ENCODE results near the gene COX6B2.
A peak's percentile ranks its signal among the peaks of the same experiment; 100 is the strongest.
"Not testable (repeated sequence)": the region's sequence is repeated elsewhere in the genome, so short reads cannot be mapped to it uniquely, and the experiment has no call there.

The COX6B2 gene, protein sequence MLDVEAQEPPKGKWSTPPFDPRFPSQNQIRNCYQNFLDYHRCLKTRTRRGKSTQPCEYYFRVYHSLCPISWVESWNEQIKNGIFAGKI

DNA sequence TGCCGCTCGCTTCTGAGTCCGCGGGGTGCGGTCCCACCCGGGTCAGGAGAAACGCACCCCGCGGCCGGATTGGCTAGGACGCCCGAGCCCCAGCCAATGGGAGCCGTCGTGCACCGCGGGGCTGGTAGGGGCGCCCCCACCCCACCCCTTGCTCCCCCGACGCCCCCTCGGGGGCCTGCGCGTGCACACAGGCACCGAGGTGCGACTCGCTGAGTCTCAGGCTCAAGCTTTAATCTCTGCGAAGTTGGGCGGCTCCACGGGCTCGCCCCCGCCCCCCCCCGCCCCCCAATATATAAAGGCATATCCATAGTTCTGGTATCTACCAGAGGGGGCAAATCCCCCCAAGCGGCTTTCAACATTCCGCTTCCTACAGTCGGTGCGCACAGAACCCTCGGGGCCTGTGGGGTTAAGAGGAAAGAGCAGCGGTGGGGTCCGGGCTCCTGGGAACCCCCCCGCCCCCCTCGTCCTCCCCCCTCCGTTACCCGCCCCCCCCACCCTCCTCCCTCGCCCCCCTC lies at the start of gene COX6B2:
TSS of gene COX6B2 (minus strand) at position 22 of the 515 bp plus-strand sequence. CDS start 198 bp downstream, outside the sequence.
- DNase-seq: no peak

DNA sequence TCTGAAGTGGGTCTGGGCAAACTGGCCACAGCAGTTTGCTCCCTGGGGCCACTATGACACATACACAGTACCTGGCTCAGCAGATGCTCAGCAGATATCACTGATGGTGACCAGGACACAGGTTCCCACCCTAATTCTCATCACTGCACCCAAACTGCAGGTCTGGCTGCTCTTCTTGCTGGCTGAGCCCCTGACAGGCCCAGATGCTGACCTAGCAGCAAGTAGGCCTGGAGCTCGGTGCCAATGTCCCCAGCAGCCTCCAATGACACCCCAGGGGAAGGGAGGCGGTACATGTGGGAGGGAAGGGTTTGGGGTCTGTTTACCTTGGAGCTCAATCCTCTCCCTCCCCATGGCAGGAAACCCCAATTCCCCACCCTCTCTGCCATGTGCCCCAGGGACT lies 48.0 kb upstream of the COX6B2 start:
- DNase-seq: no peak

DNA sequence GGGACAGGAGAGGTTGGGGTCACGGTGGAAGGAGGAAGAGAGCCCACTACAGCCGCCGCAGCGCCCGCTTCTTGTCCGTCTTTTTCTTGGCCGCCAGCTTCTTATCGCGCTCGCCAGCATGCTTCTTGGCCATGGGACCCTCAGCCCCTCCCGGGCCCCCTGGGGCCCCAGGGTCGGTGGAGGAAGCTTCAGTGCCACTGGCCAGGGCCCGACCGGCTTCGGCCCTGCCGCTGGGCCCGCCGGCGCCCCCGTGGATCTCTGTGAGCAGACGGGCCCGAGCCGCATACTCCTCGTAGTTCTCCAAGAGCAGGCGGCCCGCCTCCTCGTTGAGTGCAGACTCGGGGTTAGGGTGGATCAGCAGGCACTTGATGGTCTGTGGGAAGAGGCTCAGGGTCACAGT lies 46.9 kb upstream of the COX6B2 start:
- DNase-seq: not testable (repeated sequence)

GRCh38 chr19:55400281-55401087 lies 46.0 kb upstream of the COX6B2 start:
- DNase-seq: no peak

- no peak for DNase-seq
Measured at GRCh38 chr19:55398200-55398925, 43.8 kb upstream of the COX6B2 start.

GRCh38 chr19:55392820-55393761 lies 38.6 kb upstream of the COX6B2 start:
- no peak for DNase-seq

- DNase-seq: no peak
Measured at GRCh38 chr19:55391702-55392615, 37.4 kb upstream of the COX6B2 start.

- DNase-seq: no peak
Measured at GRCh38 chr19:55391191-55391670, 36.7 kb upstream of the COX6B2 start.

DNA sequence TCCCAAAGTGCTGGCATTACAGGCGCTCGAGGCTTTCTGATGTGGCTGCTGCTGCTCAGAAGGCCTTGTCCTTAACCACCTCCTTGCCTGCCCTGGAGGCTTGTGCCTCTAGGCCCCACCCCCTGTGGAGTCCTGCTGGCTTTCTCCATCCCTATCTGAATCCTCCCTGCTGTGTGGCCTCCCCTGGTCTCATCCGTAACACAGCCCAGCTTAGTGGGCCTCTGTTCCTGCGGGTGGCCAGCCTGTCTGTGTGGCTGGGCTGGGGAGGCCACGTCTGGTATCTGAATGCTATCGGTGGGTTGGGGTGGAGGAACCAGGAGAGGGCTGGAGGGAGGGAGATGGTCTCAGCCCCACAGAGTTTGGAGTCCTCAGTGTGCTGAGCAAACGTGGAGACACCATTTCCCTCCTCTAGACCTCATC lies 36.0 kb upstream of the COX6B2 start:
- no peak for DNase-seq

- no peak for DNase-seq
Measured at GRCh38 chr19:55389386-55390317, 35.1 kb upstream of the COX6B2 start.

- no peak for DNase-seq
Measured at GRCh38 chr19:55387736-55388497, 33.4 kb upstream of the COX6B2 start.

- no peak for DNase-seq
Measured at GRCh38 chr19:55386493-55386971, 32.0 kb upstream of the COX6B2 start.

DNA sequence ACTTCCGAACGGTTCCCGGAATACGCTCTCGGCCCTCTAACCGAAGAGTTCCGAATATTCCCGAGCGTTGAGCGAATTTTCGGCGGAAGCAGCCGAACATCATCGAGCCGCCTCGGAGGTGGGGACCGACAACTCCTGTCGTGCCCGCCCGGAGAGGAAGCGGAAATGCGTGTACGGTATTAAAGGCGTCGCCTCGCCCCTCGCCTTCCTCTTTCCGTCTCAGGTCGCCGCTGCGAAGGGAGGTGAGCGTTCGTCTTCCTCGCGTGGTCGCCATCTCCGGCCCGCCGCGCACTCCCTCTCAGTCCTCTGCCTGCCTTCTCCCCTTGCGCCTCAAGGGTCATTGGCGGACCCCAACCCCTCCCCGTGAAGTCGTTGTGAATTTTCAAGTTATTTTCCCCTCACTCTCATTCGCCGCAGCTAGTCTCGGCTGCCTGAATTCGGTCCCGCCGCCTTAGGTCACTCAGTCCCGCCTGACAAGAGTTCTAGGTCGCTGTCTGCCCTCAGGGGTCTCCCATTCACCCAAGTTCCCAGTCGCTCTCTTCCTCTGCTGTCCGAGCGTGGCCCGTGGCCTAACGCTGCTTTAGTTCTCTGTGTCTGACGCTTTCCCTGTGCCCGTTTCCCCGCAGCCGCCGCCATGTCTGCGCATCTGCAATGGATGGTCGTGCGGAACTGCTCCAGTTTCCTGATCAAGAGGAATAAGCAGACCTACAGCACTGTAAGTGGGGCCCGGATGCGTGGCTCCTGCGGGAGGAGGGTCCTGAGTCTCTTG lies 31.4 kb upstream of the COX6B2 start, which contains the start of gene RPL28:
TSS of gene RPL28 (plus strand) at position 209 of the 769 bp plus-strand sequence. CDS start at position 635, 426 bp downstream.
- peak; percentile 95 for DNase-seq

DNA sequence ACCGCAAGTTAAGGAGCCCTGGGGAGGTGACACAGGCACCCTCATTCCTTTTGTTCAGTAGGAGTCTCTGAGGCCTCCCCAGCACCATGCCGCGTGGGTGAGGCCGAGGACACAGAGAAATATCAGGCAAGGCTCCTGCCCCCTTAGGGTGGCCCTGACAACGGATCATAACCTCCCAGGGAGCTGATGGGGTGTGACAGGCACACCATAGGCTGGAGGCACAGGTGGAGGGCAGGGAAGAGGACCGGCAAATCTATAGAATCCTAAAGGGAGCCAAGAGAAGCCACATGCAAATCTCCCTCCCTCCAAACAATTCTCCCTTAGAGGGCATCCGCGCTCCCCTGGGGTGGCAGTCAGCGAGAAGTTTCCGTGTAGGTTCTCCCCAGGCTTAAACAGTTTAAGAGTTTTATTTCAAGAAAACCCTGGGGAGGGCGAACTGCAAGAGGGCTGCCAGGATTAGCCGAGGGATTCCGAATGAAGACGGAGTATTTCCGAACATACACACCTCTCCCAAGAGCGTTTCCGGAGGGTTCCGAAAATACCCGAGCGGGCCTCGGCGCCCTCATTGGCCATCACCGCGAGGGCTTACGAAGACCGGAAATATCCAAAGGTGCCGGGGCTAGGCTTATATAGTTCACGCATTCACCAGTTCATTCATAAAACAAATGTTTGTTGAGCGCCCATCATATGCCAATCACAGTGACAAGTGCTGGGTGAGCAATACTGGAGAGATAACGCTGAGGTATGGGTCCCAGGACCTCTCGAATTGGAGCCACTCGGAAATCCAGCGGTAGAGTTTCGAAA lies 30.6 kb upstream of the COX6B2 start:
- DNase-seq: peak; percentile 95

GRCh38 chr19:55384131-55384919 lies 29.8 kb upstream of the COX6B2 start, which contains the start of gene TMEM238:
Gene TMEM238, minus strand, starts transcription at chr19:55384292. Its CDS starts 33 bp downstream, at chr19:55384259.
- DNase-seq: no peak

All from NCI-H2107 (cell line).